HG02981 (cell line): ENCODE measurements around the gene ZNF213.
"Not testable (repeated sequence)": the region's sequence is repeated elsewhere in the genome, so short reads cannot be mapped to it uniquely, and the experiment has no call there.

Source experiments
- ATAC-seq: cut with Tn5 transposase; IDR thresholded peaks from one replicate; pipeline ENCODE4 v1.9.1; 2021; ENCODE audit warnings: mild to moderate bottlenecking, moderate library complexity; ENCODE audit not compliant: unreplicated experiment

ZNF213 gene

DNA sequence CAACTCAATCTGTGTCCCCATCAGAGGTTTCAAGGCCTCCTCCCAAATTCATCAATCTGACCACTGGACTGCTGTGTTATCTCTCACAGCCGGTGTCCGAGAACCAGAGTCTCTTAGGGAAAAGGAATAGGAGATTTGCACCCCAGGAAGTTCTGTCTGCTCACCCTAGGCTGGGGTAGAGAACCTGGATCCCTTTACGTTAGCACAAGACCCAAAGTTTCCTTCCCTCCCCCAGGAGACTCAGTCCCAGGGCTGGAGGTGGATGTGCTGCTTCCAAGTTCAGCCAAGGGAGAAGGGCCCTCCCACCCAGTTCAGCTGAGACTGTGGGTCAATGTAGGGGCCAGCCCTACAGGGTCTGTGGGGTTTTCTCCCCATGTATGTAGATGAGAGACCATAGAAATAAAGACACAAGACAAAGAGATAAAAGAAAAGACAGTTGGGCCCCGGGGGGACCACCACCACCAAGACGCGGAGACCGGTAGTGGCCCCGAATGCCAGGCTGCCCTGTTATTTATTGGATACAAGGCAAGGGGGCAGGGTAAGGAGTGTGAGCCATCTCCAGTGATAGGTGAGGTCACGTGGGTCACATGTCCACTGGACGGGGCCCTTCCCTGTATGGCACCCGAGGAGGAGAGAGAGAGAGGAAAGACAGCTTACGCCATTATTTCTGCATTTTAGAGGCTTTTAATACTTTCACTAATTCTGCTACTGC, 30.4 kb downstream of the ZNF213 start:
- ATAC-seq, result no peak

DNA sequence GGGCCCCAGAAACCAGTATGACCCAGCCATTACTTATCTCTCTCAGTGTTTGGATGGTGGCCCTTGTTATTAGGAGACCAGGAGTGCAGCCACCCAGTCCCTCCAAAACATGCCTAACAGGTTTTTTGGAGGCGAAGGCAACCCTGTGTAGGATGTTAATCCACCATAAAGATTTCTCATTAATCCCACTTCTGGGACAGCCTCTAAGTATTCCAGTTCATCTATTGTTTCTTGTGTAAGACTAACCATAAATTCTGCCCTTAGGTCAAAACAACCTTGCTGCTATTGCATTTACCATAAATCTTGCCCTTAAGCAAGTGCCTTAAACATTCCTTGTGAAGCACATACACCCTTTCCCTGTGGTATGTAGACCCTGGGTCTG, 31.7 kb downstream of the ZNF213 start:
- no peak for ATAC-seq

DNA sequence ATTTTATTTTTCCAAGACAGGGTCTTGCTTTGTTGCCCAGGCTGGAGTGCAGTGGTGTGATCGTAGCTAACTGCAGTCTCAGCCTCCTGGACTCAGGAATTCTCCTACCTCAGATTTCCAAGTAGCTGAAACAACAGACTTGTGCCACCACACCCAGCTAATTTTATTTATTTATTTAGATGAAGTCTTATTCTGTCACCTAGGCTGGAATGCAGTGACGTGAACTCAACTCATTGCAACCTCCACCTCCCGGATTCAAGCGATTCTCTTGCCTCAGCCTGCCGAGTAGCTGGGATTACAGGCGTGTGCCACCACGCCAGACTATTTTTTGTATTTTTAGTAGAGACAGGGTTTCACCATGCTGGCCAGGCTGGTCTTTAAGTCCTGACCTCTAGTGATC, 33.9 kb downstream of the ZNF213 start:
- ATAC-seq, result not testable (repeated sequence)

GRCh38 chr16:3170440-3171180, 35.8 kb downstream of the ZNF213 start:
- ATAC-seq, result no peak

GRCh38 chr16:3171181-3171854, 36.5 kb downstream of the ZNF213 start:
- no peak for ATAC-seq

- ATAC-seq, result no peak
Measured at GRCh38 chr16:3171855-3172593, 37.2 kb downstream of the ZNF213 start.

- ATAC-seq, result no peak
Measured at GRCh38 chr16:3173892-3174617, 39.2 kb downstream of the ZNF213 start.

DNA sequence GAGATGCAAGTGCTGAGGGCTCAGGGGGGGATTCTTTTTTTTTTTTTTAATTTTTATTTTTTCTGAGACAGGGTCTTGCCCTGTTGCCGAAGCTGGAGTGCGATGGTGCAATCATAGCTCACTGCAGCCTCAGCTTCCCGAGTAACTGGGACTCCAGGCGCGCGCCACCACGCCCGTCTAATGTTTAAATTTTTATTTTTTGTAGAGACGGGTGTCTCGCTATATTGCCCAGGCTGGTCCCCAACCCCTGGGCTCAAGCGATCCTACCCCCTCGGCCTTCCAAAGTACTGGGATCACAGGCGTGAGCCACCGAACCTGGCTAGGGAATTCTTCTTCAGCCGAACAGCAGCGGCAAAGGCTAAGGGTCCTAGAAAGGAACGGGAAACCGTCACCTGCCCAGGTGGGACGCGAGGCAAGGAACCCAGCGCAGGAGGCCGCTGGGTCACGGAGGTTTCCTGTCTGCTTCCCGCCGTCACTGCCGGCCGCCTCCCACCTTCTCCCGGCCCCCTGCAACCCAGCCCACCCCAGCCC, 39.9 kb downstream of the ZNF213 start:
- no peak for ATAC-seq

DNA sequence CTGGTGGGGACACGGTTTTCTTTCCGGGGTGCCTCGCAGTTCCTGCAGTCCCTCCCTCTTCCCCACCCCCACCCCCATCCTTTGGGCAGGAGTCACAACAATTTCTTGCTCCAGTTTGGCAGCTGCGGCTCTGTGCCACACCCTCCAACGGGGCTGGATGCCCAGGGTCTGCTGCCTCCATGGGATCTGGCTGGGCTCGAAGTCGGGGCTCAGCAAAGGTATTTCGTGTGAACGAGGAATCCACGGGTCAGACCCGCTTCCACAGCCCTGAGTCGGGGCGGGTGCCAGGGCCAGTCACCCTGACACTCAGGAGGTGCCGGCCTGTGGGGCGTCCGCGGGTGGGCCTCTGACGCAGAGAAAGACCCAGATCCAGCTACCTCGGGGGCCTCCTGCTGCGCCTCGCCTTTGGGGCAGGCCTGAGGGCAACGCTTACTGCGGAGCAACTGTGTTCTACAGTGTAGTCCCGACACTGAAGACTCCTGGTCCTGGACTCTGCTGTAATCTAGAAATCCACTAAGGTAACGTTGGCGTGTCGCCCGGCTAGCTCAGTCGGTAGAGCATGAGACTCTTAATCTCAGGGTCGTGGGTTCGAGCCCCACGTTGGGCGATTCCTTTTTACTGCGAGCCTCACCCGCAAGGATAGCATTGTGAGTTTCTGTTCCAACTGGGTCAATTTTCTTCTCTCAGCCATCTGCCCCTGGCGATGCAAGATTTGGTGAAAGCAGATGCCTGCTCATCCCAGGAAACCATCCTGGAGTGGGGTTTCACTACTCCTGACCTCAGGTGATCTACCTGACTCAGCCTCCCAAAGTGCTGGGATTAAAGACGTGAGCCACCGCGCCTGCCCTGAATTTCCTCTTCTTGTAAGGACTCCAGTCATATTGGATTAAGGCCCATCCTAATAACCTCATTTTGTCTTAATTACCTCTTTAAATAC, 40.6 kb downstream of the ZNF213 start:
- no peak for ATAC-seq

- ATAC-seq, result no peak
Measured at GRCh38 chr16:3179651-3180050, 44.8 kb downstream of the ZNF213 start.

DNA sequence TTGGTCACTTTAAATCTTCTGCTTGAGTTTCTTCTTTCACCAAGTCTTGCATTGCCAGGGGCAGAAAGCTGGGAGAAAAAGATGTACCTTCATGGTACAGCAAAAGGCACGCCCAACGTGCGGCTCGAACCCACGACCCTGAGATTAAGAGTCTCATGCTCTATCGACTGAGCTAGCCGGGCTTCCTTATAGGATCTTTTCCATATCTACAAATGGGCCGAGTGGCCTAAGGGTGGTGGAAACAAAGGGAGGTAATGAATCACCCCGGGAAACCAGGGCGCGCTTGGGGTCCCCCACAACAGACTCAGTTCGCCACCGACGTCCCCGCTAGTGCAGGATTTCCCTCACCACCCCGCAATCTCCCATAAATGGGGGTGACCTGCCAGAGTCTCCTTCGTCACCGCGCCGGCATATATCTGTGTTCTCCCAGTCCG, 45.6 kb downstream of the ZNF213 start:
- ATAC-seq, result no peak

- not testable (repeated sequence) for ATAC-seq
Measured at GRCh38 chr16:3182293-3182607, 47.4 kb downstream of the ZNF213 start.

DNA sequence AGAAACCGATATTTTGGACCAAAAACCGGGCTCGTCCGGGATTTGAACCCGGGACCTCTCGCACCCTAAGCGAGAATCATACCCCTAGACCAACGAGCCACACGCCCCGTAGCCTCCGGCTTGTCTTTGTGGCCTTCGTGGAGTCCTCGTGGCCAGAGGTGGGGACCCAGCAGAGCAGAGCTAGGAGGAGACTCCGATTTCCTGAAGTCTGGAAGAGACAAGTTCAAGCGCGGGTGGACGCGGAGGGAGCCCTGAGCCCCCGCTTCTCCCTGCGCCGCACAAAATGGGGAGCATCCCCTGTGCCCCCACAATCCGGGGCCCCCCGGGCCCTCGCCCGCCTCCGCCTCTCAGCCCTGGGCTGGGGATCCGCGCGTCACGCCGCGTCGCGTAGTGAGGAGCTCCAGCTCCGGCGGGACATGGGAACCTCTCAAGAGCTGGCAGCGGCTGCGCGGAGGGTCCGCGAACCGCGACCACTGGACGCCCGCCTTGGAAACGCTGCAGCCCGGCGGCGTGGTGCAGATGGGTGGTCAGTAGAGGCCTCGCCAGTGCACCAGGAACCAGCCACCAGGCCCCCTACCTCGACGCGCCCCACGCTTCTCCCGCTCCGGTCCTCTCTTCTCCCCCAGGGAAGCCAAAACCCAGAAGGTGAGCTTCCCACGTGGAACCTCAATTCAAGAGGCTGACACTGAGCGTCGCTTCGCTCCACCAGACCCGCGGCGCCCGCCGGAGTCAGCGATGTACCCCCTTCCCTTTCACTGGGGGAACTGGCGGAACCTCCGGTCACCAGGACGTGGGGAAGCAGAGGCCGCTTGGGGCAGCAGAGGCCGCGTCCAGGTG, 48.0 kb downstream of the ZNF213 start:
- ATAC-seq, result no peak

- ATAC-seq, result no peak
Measured at GRCh38 chr16:3183445-3184139, 48.8 kb downstream of the ZNF213 start.

DNA sequence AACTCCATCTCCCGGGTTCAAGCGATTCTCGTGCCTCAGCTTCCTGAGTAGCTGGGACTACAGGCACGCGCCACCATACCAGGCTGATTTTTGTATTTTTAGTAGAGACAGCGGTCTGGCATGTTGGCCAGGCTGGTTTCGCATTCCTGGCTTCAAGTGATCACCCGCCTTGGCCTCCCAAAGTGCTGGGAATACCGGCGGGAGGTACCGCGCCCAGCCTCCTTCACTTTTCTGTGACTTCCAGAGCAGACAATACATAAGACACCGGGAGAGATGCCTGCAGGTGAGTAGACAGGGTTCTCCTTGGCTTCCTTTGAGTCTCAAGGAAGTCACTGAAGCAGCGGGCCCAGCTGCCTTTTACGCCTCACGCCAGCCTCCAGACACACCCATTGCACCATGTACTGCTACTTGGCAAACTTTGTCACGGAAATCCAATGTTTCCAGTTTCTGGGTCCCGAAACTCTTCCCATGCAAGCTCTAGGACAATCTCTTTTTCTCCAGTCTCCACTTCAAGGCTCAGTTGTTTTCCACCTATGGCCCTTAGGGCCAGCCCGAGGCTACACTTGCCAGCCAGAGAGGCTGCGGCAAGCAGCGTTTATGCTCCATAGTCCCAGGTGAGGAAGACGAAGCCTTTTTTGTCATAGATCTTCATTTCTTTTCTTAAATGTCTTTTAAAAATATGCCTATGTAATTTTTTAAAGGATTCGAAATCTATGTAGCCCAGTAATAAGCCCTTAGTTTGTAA, 52.3 kb downstream of the ZNF213 start:
- no peak for ATAC-seq

DNA sequence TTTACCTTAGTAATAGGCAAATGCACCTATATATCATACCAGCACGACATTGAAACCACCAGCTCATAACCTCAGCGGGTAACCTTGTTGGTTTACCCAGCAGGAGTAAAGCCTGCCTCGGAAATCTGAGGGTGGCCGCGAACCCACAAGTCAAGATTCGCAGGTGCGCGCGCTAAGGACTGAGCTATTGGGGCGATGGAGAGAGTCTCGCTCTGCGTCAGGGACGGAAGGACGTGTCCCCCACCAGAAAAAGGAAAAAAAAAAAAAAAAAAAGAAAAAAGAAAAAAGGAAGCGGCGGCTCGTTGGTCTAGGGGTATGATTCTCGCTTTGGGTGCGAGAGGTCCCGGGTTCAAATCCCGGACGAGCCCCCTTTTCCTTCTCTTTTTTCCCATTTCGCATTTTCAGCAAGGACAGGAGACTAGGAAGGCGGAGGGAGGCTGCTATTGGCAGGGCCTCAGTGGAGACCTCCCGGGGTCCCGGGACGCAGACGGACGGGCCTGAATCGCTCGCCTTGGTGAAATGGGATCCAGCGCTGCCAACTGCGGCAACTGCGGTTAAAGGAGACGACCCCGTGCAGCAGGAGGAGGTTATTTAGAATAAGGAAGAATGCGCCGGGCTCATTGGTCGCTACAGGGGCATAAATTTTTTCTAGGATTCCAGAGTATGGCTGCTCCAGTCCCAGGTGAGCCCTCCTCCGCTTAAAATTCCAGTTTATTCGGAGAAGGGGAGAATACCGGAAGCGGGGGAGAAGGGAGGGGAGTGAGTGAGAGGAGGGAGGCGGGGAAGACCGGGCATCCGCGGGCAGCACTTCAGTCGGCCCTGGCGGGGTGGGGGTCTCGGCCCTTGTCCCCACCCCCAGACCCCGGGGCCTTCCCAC, 53.2 kb downstream of the ZNF213 start, which contains the start of gene OR1F1:
Gene OR1F1 (plus strand): TSS at position 407 of the 877 bp plus-strand sequence.
- no peak for ATAC-seq
